Mammary epithelial cell (primary cell): ENCODE data around the gene TINAGL1.

Experiments used
- EZH2 ChIP-seq: IDR thresholded peaks from 2 replicates; pipeline ENCODE4 v1.6.1; 2012; ENCODE audit warnings: low read length, inconsistent platforms, borderline replicate concordance
- TF ChIP-seq, protein P1 (sequence below), 2 donors: IDR thresholded peaks in 1 of 2; conservative IDR thresholded peaks in 1 of 2; 2 replicates each; pipeline ENCODE4 v1.5.1; 2011 to 2012; ENCODE audit warnings: inconsistent platforms in 2 of 2, low read length in 2 of 2, mild to moderate bottlenecking in 2 of 2, control low read depth in 1 of 2, low read depth in 1 of 2; ENCODE audit not compliant: insufficient read depth in 1 of 2; ENCODE audit errors: extremely low read depth in 1 of 2

DNA sequence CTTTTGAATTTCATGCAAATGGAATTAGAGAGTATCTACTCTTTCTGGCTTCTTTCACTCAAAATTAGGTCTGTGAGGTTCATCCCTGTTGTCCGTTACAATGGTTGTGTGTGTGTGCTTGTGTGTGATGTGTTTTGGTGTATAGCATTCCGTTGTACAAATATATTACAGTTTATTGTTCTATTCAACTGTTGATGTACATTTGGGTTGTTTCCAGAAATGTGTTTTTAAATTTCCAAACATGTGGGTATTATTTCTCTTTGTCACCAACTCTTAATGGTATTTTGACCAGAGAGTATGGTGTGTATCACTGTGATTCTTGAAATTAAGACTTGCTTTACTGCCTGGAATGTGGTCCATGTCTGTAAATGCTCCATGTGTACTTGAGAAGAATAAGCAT, 24.3 kb downstream of the TINAGL1 start:
- TF ChIP-seq, protein P1, sequence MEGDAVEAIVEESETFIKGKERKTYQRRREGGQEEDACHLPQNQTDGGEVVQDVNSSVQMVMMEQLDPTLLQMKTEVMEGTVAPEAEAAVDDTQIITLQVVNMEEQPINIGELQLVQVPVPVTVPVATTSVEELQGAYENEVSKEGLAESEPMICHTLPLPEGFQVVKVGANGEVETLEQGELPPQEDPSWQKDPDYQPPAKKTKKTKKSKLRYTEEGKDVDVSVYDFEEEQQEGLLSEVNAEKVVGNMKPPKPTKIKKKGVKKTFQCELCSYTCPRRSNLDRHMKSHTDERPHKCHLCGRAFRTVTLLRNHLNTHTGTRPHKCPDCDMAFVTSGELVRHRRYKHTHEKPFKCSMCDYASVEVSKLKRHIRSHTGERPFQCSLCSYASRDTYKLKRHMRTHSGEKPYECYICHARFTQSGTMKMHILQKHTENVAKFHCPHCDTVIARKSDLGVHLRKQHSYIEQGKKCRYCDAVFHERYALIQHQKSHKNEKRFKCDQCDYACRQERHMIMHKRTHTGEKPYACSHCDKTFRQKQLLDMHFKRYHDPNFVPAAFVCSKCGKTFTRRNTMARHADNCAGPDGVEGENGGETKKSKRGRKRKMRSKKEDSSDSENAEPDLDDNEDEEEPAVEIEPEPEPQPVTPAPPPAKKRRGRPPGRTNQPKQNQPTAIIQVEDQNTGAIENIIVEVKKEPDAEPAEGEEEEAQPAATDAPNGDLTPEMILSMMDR (conservative IDR thresholded peaks at IDR 0.05 in 1 of 2, IDR thresholded peaks at IDR 0.05 in 1 of 2; ENCODE audit: extremely low read depth in 1 of 2, insufficient read depth in 1 of 2, low read depth in 1 of 2, low read length in 2 of 2): no peak
- no peak for TF ChIP-seq EZH2
